A549 (cell line): Measurements from ENCODE around the gene C19orf33. TPM values are rescaled to one million over a fixed set of nuclear protein-coding genes. Genes with fewer than 3 reads are reported as not detected.

Source experiments
- ATAC-seq, 2 experiments: fragments of 200-7000 bp in 1 of 2; fragments of >200 bp in 1 of 2; cut with Nextera tagmentation in 1 of 2; cut with Tn5 transposase in 1 of 2; 3 replicates each; pipeline versions ENCODE4 v1.8.0 to v1.9.1; 2018 to 2020; ENCODE audit warnings: mild to moderate bottlenecking in 1 of 2, moderate library complexity in 1 of 2
- CTCF ChIA-PET: fragments of 300-600 bp; sonication (Branson Sonifier 250); formaldehyde crosslinking; extraction: SDS; loops from one replicate; lab custom pipeline; 2021; ENCODE audit warnings: antibody characterized with exemption, inconsistent platforms; lab: Yijun Ruan, JAX
- POLR2A ChIA-PET: fragments of 350-600 bp; formaldehyde crosslinking; extraction: SDS; loops from one replicate; lab custom pipeline; 2021; ENCODE audit warnings: antibody characterized with exemption, inconsistent platforms; lab: Yijun Ruan, JAX
- DNase-seq, 2 experiments: peaks; one replicate each; pipeline versions ENCODE4 v3.0.0 to v3.0.0-alpha.2; 2011 to 2016; ENCODE audit warnings: low read depth in 1 of 2, low spot score in 1 of 2
- FAIRE-seq: peaks from 2 replicates; lab custom pipeline; 2011; peaks lifted over from hg19 to GRCh38; lab: Jason Lieb, UNC
- H3K27ac ChIP-seq, 2 experiments: fragments of >200 bp; sonication (Bioruptor Twin); formaldehyde crosslinking; 3 replicates each; pipeline ENCODE4 v1.5.1; 2016 to 2017
- H3K4me1 ChIP-seq: fragments of >200 bp; sonication (Bioruptor Twin); formaldehyde crosslinking; 3 replicates; pipeline ENCODE4 v1.6.1; 2016
- H3K4me2 ChIP-seq: fragments of >200 bp; sonication (Bioruptor Twin); formaldehyde crosslinking; 3 replicates; pipeline ENCODE4 v1.6.1; 2016
- H3K4me3 ChIP-seq: fragments of >200 bp; sonication (Bioruptor Twin); formaldehyde crosslinking; 3 replicates; pipeline ENCODE4 v1.5.1; 2016
- H3K9me3 ChIP-seq: fragments of >200 bp; sonication (Bioruptor Twin); formaldehyde crosslinking; 3 replicates; pipeline ENCODE4 v1.6.1; 2016
- CBX8 ChIP-seq: fragments of 200-600 bp; sonication (generic); IDR thresholded peaks from 2 replicates; pipeline ENCODE4 v1.6.1; 2016
- CHD2 ChIP-seq: fragments of 150-350 bp; IDR thresholded peaks from 2 replicates; pipeline ENCODE4 v1.6.1; 2014; ENCODE audit warnings: low read length; ENCODE audit not compliant: partially characterized antibody
- EHMT2 ChIP-seq: fragments of 200-600 bp; sonication (generic); IDR thresholded peaks from 2 replicates; pipeline ENCODE4 v1.6.1; 2016; ENCODE audit warnings: antibody characterized with exemption, low read depth, mild to moderate bottlenecking, moderate library complexity
- ESRRA ChIP-seq: fragments of 150-350 bp; IDR thresholded peaks from 2 replicates; pipeline ENCODE4 v1.6.1; 2014; ENCODE audit warnings: mild to moderate bottlenecking, low read length, borderline replicate concordance
- FOSL2 ChIP-seq, 2 experiments: fragments of 450-650 bp in 1 of 2; fragments of >200 bp in 1 of 2; sonication (Bioruptor Twin) in 1 of 2; formaldehyde crosslinking; IDR thresholded peaks; 2 replicates each; pipeline versions ENCODE4 v1.5.0 to v1.6.1; 2016 to 2020; ENCODE audit warnings: mild to moderate bottlenecking in 1 of 2, moderate library complexity in 1 of 2
- HOXA7 ChIP-seq: fragments of 250-450 bp; sonication (Bioruptor Pico); IDR thresholded peaks from 2 replicates; pipeline ENCODE4 v1.5.0; 2020; ENCODE audit warnings: mild to moderate bottlenecking, moderate library complexity
- JUN ChIP-seq, 2 experiments: fragments of >200 bp; sonication (Bioruptor Twin); formaldehyde crosslinking; IDR thresholded peaks; 2 replicates in 1 of 2; 3 replicates in 1 of 2; pipeline ENCODE4 v1.6.1; 2016 to 2017
- JUNB ChIP-seq: fragments of >200 bp; sonication (Bioruptor Twin); formaldehyde crosslinking; IDR thresholded peaks from 2 replicates; pipeline ENCODE4 v1.6.1; 2016
- KDM1A ChIP-seq: fragments of 200-600 bp; sonication (generic); IDR thresholded peaks from 2 replicates; pipeline ENCODE4 v1.6.1; 2016; ENCODE audit warnings: low read depth, mild to moderate bottlenecking
- KDM5A ChIP-seq: fragments of 200-600 bp; sonication (generic); IDR thresholded peaks from 2 replicates; pipeline ENCODE4 v1.6.1; 2016; ENCODE audit warnings: antibody characterized with exemption, mild to moderate bottlenecking
- NPAS2 ChIP-seq: fragments of 250-450 bp; sonication (Bioruptor Pico); IDR thresholded peaks from 2 replicates; pipeline ENCODE4 v1.8.0; 2022; ENCODE audit warnings: mild to moderate bottlenecking, moderate library complexity, borderline replicate concordance
- RARB ChIP-seq: fragments of 250-450 bp; sonication (Bioruptor Pico); IDR thresholded peaks from 2 replicates; pipeline ENCODE4 v1.8.0; 2021; ENCODE audit warnings: mild to moderate bottlenecking, moderate library complexity
- RFX5 ChIP-seq: fragments of 450-650 bp; IDR thresholded peaks from 2 replicates; pipeline ENCODE4 v1.7.1; 2014; ENCODE audit warnings: antibody characterized with exemption, mild to moderate bottlenecking, moderate library complexity
- SREBF2 ChIP-seq: fragments of 450-650 bp; IDR thresholded peaks from 2 replicates; pipeline ENCODE4 v1.6.1; 2014; ENCODE audit warnings: mild to moderate bottlenecking, moderate library complexity
- ZC3H11A ChIP-seq: fragments of 450-650 bp; IDR thresholded peaks from 2 replicates; pipeline ENCODE4 v1.6.1; 2014; ENCODE audit warnings: antibody characterized with exemption, mild to moderate bottlenecking
- WGBS: methylation state at CpG from one replicate; pipeline ENCODE4 v1.1.6; 2017; ENCODE audit errors: missing lambda C conversion rate; 5-methylcytosine and 5-hydroxymethylcytosine counted together
- polyA plus RNA-seq, 4 experiments: library from polyadenylated mRNA; depleted of rRNA in 3 of 4; stranded (reverse); fragments of >200 nt; fragmentation: RNase III in 1 of 4; extraction: RNeasy Plus Mini Kit Qiagen cat#74134 plus additional on column Dnase treatment in 1 of 4; gene quantifications; 2 replicates in 3 of 4; 3 replicates in 1 of 4; pipeline ENCODE4 v1.2.3, GENCODE V29; 2011 to 2017
- TF ChIP-seq, protein P1 (sequence below): fragments of 250-450 bp; sonication (Bioruptor Pico); IDR thresholded peaks from 2 replicates; pipeline ENCODE4 v1.5.0; 2021; ENCODE audit warnings: mild to moderate bottlenecking, moderate library complexity, borderline replicate concordance
- TF ChIP-seq, protein P2 (sequence below): fragments of 250-450 bp; sonication (Bioruptor Pico); IDR thresholded peaks from 2 replicates; pipeline ENCODE4 v1.5.0; 2020; ENCODE audit warnings: low read depth, mild to moderate bottlenecking, moderate library complexity

Gene C19orf33
- polyA plus RNA-seq, 2 of the 4 experiments (the other 2 are of a cell fraction): 302 to 489 TPM

DNA sequence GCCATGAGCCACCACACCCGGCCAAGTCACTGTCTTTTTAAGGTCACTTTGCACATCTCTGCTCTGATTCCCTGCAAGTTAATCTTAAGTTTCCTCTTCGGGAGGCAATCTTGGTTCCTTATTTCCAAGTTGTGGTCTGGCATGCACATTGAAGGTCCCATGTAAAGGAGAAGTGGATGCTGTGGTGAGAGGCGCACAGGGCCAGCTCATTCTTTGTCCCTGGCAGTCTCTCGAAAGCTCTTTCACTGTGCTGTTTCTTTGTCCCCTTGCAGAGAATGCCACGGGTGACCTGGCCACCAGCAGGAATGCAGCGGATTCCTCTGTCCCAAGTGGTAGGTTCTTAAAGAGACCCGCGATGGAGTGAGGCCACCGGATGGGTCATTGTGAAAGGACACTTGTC, 16.4 kb upstream of the C19orf33 start:
- WGBS: 89% methylated on average over 9 of the region's 9 CpGs
- ATAC-seq (no peak), DNase-seq (no peak), FAIRE-seq (peak; percentile 23)
- H3K4me2 ChIP-seq: no peak overlapping the region
- POLR2A ChIA-PET: no interaction called here
- H3K27ac ChIP-seq: no peak overlapping the region
- H3K4me3 ChIP-seq: no peak overlapping the region
- H3K9me3 ChIP-seq: no peaks in the 10 kb centered on the region
- peaks cover 20% of the 10 kb centered on the region for H3K4me1 ChIP-seq
- CTCF ChIA-PET: interaction anchor here (1.2 to 17.0 kb wide), 8 partner anchors 9 to 115 kb away, joined by 4 to 259 read pairs (median 8); partner anchors contain the start of genes CATSPERG, FAM98C and SPINT2
- TF ChIP-seq RFX5: no peak
- TF ChIP-seq, protein P1, sequence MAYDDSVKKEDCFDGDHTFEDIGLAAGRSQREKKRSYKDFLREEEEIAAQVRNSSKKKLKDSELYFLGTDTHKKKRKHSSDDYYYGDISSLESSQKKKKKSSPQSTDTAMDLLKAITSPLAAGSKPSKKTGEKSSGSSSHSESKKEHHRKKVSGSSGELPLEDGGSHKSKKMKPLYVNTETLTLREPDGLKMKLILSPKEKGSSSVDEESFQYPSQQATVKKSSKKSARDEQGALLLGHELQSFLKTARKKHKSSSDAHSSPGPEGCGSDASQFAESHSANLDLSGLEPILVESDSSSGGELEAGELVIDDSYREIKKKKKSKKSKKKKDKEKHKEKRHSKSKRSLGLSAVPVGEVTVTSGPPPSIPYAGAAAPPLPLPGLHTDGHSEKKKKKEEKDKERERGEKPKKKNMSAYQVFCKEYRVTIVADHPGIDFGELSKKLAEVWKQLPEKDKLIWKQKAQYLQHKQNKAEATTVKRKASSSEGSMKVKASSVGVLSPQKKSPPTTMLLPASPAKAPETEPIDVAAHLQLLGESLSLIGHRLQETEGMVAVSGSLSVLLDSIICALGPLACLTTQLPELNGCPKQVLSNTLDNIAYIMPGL (CRISPR knock-in tag): no peak
- no peak for TF ChIP-seq NPAS2
- TF ChIP-seq CBX8: no peak
- no peak for TF ChIP-seq ZC3H11A
- no peak for TF ChIP-seq JUN (IDR thresholded peaks at IDR 0.05)
- no peak for TF ChIP-seq SREBF2
- TF ChIP-seq, protein P2, sequence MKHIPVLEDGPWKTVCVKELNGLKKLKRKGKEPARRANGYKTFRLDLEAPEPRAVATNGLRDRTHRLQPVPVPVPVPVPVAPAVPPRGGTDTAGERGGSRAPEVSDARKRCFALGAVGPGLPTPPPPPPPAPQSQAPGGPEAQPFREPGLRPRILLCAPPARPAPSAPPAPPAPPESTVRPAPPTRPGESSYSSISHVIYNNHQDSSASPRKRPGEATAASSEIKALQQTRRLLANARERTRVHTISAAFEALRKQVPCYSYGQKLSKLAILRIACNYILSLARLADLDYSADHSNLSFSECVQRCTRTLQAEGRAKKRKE (CRISPR knock-in tag): no peak
- TF ChIP-seq JUNB: no peak
- no peak for TF ChIP-seq KDM1A
- no peak for TF ChIP-seq FOSL2 (IDR thresholded peaks at IDR 0.05)
- TF ChIP-seq FOSL2 (CRISPR knock-in tag; IDR thresholded peaks at IDR 0.05): no peak
- no peak for TF ChIP-seq RARB (CRISPR knock-in tag)
- TF ChIP-seq KDM5A: no peak

GRCh38 chr19:38288123-38288855, 15.8 kb upstream of the C19orf33 start:
- POLR2A ChIA-PET: no interaction called here
- H3K9me3 ChIP-seq: no peaks in the 10 kb centered on the region
- H3K4me1 ChIP-seq: peaks cover 20% of the 10 kb centered on the region
- CTCF ChIA-PET: interaction anchor here (0.8 to 17.0 kb wide), 10 partner anchors 8 to 114 kb away, joined by 3 to 259 read pairs (median 6); partner anchors contain the start of genes CATSPERG, FAM98C and SPINT2
- WGBS: 93% methylated on average over 15 of the region's 16 CpGs
- FAIRE-seq (no peak), DNase-seq (no peak), ATAC-seq (no peak)
- H3K4me2 ChIP-seq: no peak overlapping the region
- no peak for TF ChIP-seq RFX5
- TF ChIP-seq CHD2: no peak
- TF ChIP-seq EHMT2: no peak
- no peak overlapping the region for H3K27ac ChIP-seq
- H3K4me3 ChIP-seq: no peak overlapping the region

- no peaks in the 10 kb centered on the region for H3K9me3 ChIP-seq
- FAIRE-seq (no peak), ATAC-seq (no peak), DNase-seq (no peak)
- peaks cover 20% of the 10 kb centered on the region for H3K4me1 ChIP-seq
- ChIA-PET POLR2A (interaction anchor here (1.4 to 2.7 kb wide), 3 partner anchors 14 to 24 kb away, joined by 5 to 16 read pairs (median 7); partner anchors contain the start of gene C19orf33), CTCF (interaction anchor here (0.8 to 17.0 kb wide), 10 partner anchors 8 to 388 kb away, joined by 3 to 259 read pairs (median 6); partner anchors contain the start of genes CATSPERG, PPP1R14A and SPINT2)
- TF ChIP-seq ESRRA (no peak), HOXA7 (CRISPR knock-in tag) (no peak), EHMT2 (no peak)
- WGBS: 95% methylated on average over 15 of the region's 15 CpGs
- peak overlapping the region in 1 of 2 experiments; percentile 62; a peak in 3 of 6 replicates for H3K27ac ChIP-seq
- H3K4me3 ChIP-seq: no peak overlapping the region
- H3K4me2 ChIP-seq: no peak overlapping the region
These were observed 14.1 kb upstream of the C19orf33 start for GRCh38 chr19:38289955-38290354.
